ENCODE results near the gene C16orf96. TPM values are rescaled to one million over a fixed set of nuclear protein-coding genes. Genes with fewer than 3 reads are reported as not detected.

Gene C16orf96
- total and polyA plus RNA-seq, 3 donors from 2014 or later = 10.3 to 19.8 (median 15.1) TPM

- Histone ChIP-seq H3K9me3 (no peaks in the 10 kb centered on the region), H3K27me3 (no peaks in the 10 kb centered on the region), H3K27ac (peak within 1 kb of the TSS; percentile 83 to 95), H3K4me3 (peak within 1 kb of the TSS; percentile 84 to 91), H3K36me3 (ENCODE audit: low read depth, missing control alignments) (no peaks in the 10 kb centered on the region), H3K4me1 (peaks cover 6% of the 10 kb centered on the region)
- peak; percentile 98 for DNase-seq
- WGBS, 2 donors = 4 to 6% methylated on average over 23 to 49 of the region's 67 CpGs
- peak in 2 of 3 experiments; percentile 8 to 42 for TF ChIP-seq CTCF (IDR thresholded peaks at IDR 0.05)
- peak; percentile 89 for TF ChIP-seq POLR2A (IDR thresholded peaks at IDR 0.05)
- intact Hi-C loops (cut with DNase I; ENCODE audit: low total_unique reads) = no loop called here
Measured at GRCh38 chr16:4538350-4539235, 17.5 kb upstream of the C16orf96 start, which contains the start of gene CDIP1. CDIP1 (minus strand) TSS chr16:4538773; CDS start chr16:4514130, 24,643 bp downstream.

DNA sequence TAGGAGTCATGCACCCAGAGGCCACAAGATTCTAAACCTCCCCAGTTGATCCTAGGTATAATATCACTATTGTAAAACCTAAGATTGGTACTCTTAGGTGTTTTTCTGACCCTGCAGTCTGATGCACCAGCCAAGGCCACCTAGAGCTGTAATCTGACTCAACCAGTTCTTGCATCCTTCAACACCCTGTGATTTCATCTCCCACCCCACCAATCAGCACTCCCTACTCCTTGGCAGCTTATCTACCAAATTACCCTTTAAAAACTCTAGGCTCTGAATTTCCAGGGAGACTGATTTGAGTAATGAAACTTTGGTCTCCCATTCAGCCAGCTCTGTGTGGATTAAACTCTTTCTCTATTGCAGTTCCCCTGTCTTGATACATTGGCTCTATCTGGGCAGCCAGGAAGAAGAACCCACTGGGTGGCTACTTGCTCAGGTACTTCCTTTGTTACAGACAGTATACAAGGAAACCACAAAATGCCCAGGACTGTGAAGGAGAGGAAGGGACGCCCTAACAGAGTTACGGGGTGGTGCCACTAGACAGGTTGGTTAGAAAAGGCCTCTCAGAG, 16.3 kb upstream of the C16orf96 start:
- Histone ChIP-seq H3K9me3 (no peaks in the 10 kb centered on the region), H3K36me3 (ENCODE audit: low read depth, missing control alignments) (no peaks in the 10 kb centered on the region), H3K4me1 (peaks cover 6% of the 10 kb centered on the region), H3K27ac (peak overlapping the region in 1 of 2 donors; percentile 95), H3K27me3 (no peaks in the 10 kb centered on the region), H3K4me3 (no peak overlapping the region)
- no peak for DNase-seq
- 100% methylated on average over 2 of the region's 2 CpGs for WGBS, 2 donors
- intact Hi-C loops (cut with DNase I; ENCODE audit: low total_unique reads) = no loop called here
- TF ChIP-seq CTCF (IDR thresholded peaks at IDR 0.05) = no peak
- no peak for TF ChIP-seq POLR2A (IDR thresholded peaks at IDR 0.05)

GRCh38 chr16:4544473-4544872, 11.7 kb upstream of the C16orf96 start:
- Histone ChIP-seq H3K27ac (no peak overlapping the region), H3K9me3 (no peaks in the 10 kb centered on the region), H3K36me3 (ENCODE audit: low read depth, missing control alignments) (no peaks in the 10 kb centered on the region), H3K4me3 (no peak overlapping the region), H3K27me3 (no peaks in the 10 kb centered on the region), H3K4me1 (no peaks in the 10 kb centered on the region)
- 83 to 95% methylated on average over 6 to 8 of the region's 8 CpGs for WGBS, 2 donors
- DNase-seq = no peak
- intact Hi-C loops (cut with DNase I; ENCODE audit: low total_unique reads) = no loop called here
- TF ChIP-seq POLR2A (IDR thresholded peaks at IDR 0.05) (no peak), CTCF (IDR thresholded peaks at IDR 0.05) (no peak)

GRCh38 chr16:4548124-4548523, 8.0 kb upstream of the C16orf96 start:
- no peaks in the 10 kb centered on the region for H3K36me3 ChIP-seq (ENCODE audit: low read depth, missing control alignments)
- WGBS, 2 donors = 81 to 91% methylated on average over 13 of the region's 13 CpGs
- TF ChIP-seq POLR2A (IDR thresholded peaks at IDR 0.05) = no peak
- TF ChIP-seq CTCF (IDR thresholded peaks at IDR 0.05) = no peak
- no peaks in the 10 kb centered on the region for H3K4me1 ChIP-seq
- H3K27ac ChIP-seq = no peak overlapping the region
- intact Hi-C loops (cut with DNase I; ENCODE audit: low total_unique reads) = no loop called here
- no peak for DNase-seq
- no peaks in the 10 kb centered on the region for H3K27me3 ChIP-seq
- H3K4me3 ChIP-seq = no peak overlapping the region
- H3K9me3 ChIP-seq = no peaks in the 10 kb centered on the region
